ENCODE results near the gene SORL1.
"Not testable (repeated sequence)": the region's sequence is repeated elsewhere in the genome, so short reads cannot be mapped to it uniquely, and the experiment has no call there.

The SORL1 gene

DNA sequence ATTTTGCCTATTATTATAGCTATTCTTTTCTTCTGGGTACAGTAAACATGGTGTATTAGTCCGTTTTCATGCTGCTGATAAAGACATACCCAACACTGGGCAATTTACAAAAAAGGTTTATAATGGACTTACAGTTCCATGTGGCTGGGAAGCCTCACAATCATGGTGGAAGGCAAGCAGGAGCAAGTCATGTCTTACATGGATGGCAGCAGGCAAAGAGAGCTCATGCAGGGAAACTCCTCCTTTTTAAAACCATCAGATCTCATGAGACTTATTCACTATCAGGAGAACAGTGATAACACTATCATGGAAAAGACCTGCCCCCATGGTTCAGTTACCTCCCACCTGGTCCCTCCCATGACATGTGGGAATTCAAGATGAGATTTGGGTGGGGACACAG, 54.1 kb downstream of the SORL1 start:
- not testable (repeated sequence) for DNase-seq

DNA sequence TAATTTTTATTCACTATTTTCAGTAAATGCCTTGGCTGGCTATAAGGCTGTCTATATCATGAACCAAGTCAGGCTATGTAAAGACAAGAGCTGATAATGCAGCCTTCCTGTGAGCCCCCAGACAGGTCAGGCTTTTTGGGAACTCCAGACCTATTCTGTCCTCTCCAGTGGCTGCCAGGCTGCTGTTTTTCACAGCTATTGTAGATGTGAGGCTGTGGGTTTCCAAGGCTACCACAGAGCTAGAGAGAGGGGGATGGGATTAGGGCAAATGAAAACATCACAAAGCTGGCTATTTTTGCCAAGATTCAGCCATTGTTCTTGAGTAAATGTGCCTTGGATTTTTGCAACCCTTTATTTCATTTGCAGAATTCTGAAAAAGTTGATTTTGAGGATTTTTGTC, 56.3 kb downstream of the SORL1 start:
- DNase-seq = no peak

DNA sequence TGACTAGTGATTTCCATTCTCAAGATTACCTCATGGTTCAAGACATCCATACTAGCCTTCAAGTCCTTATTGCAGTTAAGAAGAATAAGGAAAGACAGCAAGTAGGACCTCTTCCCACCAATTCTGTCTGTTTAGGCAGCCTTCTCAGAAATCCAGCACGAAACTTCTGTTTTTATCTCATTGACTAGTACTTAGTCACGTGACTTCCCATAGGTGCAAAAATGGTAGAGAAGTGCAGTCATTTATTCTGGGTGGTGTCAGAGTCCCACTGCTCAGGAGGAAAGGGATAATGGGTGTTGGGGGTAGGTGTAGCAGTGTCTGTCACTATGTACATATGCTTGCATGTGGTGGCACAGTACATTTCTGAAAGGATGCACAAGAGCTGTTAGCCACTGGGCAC, 58.3 kb downstream of the SORL1 start:
- no peak for DNase-seq

DNA sequence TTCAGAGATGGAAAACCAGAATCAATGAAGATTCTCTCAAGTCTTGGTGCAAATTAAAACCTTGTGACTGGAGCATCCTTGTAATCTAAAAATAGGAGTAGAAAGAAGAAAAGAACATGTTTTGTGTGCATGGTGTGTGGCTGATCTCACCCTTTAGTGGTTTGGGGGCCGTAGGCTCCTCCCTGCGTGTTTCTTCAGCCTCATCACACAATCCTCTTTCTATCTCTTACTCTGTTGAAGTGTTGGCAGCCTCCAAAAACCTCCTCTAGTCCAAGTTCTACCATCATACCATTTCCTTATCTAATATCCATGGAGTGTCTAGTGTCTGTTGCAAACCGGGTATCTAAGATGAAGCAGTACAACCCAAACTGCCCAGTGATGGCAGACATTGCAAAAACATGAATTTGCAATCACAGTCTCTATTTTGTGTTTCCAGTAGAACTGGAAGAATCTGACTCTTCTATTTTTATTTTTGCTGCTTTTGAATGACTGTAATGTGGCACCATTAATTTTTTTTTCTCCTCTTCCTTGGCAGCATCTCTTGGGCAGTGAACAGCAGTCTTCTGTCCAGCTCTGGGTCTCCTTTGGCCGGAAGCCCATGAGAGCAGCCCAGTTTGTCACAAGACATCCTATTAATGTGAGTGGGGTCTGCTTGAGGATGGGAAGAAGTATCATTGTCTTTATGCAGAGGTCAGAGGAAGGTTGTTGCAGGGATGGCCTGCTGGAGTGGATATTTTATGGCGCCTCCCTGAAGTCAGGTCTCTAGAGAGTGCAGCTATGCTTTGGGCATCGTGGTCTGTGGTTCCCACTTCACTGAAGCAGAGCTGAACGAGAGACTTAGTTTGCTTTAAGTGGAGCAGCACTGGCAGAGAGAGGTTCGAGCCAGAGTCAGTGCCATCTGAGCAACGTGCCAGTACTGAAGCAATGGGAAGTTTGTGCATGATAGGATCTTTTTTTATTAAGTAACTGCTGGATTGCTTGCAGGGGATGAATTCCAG, 60.7 kb downstream of the SORL1 start:
- no peak for DNase-seq

DNA sequence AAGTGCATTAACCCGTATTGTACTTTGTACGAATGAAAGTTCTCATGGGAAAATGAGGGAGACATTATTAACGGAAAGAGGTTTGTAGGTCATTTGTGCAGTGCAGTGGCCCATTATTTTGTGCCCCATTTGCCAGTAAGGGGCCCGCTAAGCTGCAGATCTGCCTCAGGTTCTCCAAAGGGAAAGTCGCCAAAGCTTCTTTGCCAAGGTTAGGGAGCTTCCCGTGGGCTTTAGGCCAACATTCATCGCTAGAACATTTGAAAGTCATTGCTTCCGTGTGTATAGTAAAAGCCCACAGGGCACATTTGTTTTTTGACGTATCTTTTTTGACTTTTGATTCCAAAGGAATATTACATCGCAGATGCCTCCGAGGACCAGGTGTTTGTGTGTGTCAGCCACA, 61.7 kb downstream of the SORL1 start:
- no peak for DNase-seq

DNA sequence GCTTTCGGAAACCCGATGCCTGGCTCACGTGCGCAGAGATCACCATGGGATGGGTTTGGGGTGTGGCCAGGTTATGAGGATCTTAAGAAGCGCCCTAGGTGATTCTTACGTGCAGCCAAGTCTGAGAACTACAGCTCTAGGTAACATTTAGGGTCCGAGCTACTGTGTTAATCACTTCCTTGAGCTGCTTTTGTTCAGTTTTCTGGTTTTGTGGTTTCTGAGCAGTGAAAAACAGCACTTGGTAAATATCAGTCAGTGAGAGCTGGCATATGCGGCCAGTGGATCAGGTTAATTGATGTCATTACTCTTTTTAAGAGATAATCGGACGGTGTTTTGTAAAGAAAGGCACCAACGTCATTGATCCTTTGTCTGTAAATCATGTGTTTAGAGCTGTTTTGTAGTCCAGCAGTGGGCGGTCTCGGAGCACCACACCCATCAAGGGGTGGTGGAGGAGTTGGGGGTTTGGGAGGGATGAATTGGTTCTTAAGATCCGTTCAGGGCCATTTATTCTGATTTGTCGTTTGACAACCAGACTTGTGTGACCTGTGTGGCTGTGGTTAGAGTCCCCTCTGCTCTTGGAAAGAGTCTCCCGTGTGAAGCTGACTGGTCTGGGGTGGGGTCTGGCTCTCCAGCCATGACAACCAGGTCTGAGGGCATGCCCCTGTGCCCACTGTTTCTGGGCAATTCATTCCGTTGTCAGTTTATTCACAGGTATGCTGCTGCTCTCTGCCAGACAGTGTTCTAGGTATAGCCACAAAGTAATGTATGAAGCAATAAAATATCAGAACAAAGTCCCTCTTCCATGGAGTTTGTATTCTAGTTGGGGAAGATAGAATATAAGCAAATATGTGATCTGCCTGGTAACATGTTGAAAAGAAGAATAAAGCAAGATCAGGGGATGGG, 62.6 kb downstream of the SORL1 start:
- DNase-seq = no peak

DNA sequence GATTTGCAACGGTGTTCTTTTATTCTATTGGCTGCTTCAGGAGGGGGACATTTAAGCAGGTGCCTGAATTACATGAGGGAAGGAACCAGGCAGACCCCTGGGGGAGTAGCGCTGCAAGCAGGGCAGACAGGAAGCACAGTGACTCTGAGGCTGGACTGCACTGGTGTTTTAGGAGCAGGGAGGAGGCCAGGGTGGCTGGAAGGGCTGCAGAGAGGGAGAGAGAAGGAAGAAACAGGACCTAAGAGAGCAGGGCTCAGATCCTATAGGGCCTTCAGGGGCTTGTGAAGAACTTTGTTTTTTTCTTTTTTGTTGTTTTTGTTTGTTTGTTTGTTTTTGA, 63.2 kb downstream of the SORL1 start:
- no peak for DNase-seq

DNA sequence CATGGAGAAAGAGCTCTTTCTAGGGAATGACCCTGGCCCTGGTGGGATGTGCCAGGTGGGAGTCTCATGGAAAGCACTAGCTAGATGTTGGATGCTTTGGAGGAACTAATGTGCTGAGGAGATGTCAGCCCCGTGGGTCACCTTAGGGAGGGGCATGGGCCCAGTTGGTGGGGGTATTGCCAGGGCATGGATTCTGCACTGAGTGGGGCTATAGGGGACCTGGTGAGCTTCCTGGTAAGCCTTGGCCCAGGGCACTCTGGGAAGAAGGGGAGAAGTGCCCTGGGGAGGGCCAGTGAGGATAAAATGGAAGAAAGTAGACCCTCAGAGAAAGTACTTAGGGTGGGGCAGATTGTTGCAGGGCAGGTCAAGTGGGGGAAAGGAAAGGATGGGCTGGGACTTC, 65.9 kb downstream of the SORL1 start:
- no peak for DNase-seq

DNA sequence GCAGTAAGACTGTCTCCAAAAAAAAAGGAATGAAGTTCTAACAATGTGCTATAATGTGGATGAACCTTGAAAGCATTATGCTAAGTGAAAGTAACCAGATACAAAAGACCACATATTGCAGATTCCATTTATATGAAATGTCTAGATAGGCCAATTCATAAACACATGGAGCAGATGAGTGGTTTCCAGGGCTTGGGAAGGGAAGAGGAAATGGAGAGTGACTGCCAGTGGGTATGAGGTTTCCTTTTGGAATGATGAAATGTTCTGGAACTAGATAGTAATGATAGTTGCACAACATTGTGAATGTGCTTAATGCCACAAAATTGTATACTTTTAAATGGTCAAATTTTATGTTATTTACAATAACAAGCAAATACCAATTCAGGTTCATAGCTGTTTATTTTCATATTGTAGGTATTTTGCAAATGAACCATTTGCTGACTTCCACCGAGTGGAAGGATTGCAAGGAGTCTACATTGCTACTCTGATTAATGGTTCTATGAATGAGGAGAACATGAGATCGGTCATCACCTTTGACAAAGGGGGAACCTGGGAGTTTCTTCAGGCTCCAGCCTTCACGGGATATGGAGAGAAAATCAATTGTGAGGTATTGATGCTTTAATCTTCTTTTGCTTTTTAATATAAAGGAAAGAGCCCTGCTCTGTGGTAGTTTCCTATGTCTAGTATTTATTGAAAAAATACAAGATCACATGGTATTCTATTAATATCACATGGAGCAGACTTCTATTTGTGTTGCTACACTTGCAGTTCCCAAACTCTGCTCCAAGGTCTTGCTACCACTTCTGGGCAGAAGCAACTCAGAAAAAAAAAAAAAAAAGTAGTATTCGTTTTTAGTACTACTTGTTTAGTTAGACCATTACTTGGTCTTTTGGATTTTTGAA, 68.4 kb downstream of the SORL1 start:
- DNase-seq = peak; percentile 54

DNA sequence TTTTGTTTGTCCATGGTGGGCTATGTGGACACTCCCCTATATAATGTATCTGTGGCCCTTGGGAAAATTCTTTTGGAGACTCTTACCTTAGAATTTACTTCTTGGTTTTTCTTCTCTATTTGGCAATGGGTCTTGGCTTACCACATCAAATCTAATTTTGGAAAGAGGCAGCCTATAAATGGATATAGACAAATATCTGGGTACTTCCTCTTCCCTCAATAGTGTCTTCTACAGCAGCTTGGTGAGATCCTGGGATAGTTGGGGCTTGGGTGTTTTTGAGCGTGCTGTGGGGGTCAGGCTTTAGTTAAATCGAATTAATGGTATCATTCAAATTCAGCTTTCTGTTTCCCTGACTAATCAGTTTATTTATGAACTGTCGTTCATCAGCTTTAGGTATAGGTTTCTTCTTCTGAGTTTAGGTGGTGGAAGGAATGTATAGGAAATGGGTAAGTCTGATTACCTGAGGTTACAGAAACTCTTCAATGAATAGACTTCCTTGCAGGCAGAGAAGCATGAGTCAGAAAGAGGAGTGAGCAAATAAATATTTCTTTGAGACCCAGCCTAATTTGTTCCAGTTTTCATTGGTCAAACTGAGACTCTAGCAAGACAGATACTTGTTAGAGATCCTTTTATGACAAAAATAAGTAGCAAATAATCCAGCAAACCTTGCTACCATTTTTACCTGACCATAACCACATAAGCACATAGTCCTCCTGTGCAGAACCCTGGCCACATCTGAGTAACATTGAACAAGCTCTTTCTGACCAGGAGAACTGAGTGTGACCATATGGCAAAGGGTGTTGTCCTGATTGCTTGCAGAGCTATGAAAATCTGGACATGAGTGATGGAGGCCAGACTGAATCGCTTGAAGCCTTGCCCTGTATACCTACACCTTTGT, 69.3 kb downstream of the SORL1 start:
- no peak for DNase-seq

DNA sequence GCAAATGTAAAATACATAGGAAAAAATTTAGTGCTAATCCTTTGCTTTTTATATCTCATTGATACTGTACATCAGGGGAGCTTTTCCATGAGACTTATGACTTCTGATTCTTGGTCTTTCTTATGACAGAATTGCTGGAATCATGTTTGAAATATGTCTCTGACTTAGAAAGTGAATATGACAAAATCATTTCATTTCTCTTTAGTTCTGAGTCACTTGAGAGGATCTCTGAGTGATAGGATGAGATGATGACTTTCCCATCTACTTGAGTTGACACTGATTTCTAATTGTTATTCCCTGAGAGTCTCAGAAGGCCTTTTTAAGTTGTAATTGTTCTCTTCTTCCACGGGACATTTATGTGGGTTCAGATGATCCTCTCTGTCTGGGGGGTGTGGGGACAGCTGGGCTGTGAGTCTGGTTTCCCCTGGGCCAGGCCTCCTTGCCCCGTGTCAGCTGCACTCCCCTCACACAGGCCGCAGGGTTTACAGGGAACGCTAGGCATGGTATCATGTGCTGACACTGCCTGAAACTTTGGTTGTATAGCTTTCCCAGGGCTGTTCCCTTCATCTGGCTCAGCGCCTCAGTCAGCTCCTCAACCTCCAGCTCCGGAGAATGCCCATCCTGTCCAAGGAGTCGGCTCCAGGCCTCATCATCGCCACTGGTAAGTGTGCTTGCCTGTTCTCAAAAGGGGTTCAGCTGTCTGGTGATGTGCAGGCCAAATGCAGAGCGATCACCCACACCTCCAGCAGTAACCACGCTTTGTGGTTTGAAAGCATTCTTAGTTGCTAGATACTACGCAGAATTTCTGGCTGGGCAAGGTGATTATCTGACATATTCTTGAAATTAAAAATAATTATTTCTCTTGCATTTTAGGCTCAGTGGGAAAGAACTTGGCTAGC, 70.2 kb downstream of the SORL1 start:
- no peak for DNase-seq

DNA sequence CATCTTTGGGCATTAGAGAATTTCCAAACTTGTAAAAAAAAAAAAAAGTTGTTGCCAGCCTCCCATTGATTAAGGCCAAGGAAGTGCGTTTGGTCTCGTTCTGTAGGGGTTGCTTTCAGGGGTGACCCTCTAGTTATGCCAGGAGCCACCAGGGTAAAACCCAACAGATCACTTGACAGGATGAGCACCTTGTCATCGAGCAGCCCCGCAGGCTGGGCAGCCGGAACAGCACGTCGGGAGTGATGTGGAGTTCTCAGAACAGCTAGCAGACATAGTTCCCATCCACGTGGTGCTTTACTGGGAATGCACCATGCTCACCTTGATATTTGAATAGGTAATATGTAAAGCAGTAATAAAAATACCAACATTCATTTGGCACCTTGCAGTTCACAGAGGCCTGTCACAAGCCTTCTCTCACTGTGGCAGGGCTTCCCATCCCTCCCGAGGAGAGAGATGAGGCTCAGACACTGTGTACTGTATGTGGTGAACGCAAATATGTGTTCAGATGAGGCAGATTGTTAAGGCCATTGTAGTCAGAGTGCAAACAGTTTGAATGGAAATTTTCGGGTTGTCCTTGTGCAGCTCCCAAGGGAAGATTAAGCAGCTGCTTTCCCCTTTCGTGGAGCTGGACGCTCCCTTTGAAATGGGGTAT, 71.6 kb downstream of the SORL1 start:
- no peak for DNase-seq

DNA sequence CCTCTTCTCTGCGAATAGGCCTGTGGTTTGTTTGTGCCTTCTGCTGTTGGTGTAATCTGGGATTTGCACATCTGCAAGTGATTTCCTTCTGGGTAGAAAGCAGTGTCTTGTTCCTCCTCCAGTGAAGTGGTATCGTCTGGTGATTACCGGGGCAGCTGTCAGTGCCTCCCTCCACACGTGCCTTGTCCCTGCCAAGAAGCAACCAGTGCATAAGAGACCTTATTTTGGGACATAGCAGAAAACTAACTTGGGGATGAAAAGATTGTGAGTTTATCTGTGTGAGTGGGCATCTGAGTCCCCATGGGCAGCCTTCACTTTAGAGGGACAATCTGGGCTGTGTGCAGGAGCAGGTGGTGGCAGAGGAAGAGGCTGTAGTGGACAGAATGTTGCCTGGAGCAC, 72.1 kb downstream of the SORL1 start:
- DNase-seq = no peak

DNA sequence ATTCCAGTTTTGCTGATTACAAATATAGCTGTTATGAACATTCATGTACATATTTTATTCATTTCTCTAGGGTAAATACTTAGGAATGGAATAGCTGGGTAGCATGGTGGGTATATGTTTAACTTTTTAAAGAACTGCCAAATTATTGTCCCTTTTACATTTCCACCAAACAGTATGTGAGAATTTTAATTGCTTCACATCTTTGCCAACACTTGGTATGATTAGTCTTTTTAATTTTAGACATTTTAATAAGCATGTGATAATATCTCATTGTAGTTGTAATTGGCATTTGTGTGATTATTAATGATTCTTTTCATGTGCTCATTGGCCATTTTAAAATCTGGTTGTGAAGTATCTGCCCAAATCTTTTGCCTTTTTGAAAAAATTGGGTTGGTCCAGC, 73.3 kb downstream of the SORL1 start:
- DNase-seq = no peak

DNA sequence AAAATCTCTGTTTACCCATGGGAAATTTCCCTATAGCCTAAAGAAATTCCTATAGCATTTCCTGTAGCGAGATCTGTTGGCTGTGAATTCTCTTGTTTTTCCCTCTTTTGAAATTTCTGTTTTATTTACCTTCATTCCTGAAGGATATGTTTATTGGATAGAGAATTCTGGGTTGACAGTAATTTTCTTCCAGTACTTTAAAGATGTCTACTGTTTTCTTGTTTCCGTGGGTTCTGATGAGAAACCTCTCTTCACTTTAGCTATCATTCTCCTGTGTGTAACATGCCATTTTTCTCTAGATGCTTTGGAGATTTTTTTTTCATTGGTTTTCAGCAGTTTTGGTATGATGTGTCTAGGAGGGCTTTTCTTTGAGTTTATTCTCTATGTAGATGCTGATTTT, 78.1 kb downstream of the SORL1 start:
- DNase-seq = no peak

DNA sequence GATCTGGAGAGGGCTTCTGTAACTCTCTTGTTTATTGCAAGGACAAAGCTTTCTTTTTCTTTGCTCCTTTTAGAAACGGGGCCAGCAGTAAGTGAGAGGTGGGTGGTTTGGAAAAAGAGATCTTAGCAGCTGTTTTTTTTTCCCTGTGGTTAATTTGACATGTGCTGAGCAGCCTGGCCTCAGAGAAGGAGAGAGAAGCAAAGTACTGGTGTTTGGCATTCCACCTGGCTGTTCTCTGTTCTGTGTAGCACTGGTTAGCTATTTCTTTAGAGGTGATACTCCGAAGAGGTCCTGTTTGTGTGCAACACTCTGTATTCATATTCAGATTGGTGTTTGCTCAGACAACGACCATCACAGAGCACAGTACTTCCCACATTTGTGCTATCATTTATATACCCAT, 81.5 kb downstream of the SORL1 start:
- no peak for DNase-seq

DNA sequence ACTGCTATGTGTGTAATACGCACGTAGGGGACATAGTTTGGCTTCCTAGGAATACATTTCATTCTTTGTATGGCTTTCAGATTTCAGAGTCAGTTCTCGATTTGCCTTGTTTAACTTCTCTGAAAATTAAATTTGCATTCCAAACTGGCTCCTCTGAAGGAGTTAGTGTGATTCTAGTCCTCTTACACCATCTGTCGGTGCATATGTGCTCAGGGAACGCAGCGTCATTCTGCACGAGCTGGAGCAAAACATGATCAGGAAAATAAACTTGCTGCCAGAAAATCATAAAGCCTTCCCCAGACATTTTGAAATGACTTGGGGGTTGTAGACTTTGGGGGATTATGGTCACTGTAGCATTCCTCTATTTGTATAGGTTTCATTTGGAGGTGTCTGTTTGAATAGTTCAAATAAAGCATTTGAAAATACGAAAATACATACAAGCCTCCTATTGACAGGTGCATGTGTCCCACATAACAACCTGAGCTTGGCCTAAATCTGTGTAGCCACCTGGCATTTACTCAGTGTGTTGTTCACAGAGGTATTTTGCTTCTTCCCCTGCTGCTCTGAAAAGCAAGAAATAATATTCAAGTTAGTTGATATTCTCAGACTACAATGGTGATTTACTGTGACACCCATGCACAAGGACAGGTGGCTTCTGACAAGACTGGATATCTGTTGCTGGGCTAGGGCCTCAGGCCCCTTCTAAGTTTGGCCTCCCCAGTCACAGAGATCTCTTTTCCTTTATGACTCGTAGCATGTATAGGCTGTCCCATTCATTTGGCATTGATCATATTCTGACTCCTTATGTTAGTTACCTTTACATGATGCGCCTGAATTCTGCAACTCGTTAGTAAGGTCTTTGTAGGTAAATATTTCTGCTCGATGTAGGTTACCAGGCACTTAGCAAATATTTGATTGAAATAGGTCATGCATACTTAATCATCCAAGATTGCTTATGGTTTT, 82.3 kb downstream of the SORL1 start:
- no peak for DNase-seq

DNA sequence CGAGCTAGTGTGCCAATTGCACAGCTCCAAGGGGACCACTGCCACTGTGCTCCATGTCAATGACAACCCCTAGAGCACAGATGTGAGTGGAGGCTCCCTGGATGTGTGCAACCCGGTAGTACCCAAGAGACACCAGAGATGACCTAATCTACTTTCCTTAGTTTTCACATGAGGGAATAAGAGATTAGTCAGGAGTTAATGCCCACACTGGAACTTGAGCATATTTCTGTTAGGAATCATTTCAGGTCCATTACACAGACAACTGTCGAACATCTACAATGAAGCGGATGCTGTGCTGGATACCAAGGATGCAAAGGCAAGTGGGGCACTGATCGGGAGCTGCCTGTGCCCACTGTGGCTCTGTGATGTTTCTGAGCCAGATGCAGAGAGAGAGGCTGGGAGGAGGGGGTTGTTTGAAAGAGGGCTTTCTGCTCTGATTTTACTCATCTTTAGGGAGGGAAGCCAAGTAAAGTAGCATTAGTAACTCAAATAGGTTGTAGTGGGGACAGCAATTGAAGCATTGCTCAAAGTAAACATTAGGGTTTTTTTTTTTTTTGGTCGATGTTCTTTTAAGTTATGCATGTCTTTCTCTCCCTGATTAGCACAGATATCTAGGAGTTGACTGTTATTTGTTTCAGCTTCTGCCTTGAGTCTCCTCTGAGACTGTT, 83.1 kb downstream of the SORL1 start:
- no peak for DNase-seq

Measured in HCEC 1CT (cell line).